Chondrocyte (in vitro differentiated cells): ENCODE results near the gene CPED1. TPM values are rescaled to one million over a fixed set of nuclear protein-coding genes. Genes with fewer than 3 reads are reported as not detected.
A peak's percentile ranks its signal among the peaks of the same experiment; 100 is the strongest.

ENCODE experiments used
- DNase-seq: peaks from one replicate; pipeline ENCODE4 v3.0.0; 2021; ENCODE audit warnings: mixed read lengths, low spot score
- H3K27ac Mint-ChIP-seq: one replicate; pipeline ENCODE4 v1.8.0; 2021; ENCODE audit warnings: mild to moderate bottlenecking, moderate library complexity, mixed read lengths; ENCODE audit not compliant: unreplicated experiment
- H3K27me3 Mint-ChIP-seq: 2 replicates; pipeline ENCODE4 v1.8.0; 2021; ENCODE audit warnings: low read depth, mixed read lengths
- H3K36me3 Mint-ChIP-seq: 2 replicates; pipeline ENCODE4 v1.8.0; 2021; ENCODE audit warnings: low read depth, mixed read lengths
- H3K4me1 Mint-ChIP-seq: 2 replicates; pipeline ENCODE4 v1.8.0; 2021; ENCODE audit warnings: low read depth, mild to moderate bottlenecking, mixed read lengths
- H3K4me3 Mint-ChIP-seq: one replicate; pipeline ENCODE4 v1.8.0; 2021; ENCODE audit warnings: mild to moderate bottlenecking, moderate library complexity, mixed read lengths; ENCODE audit not compliant: unreplicated experiment
- H3K9me3 Mint-ChIP-seq: 2 replicates; pipeline ENCODE4 v1.8.0; 2021; ENCODE audit warnings: low read depth, mixed read lengths
- CTCF ChIP-seq: fragments of 200-600 bp; sonication (generic); IDR thresholded peaks from 2 replicates; pipeline ENCODE4 v1.5.0; 2021; ENCODE audit warnings: antibody characterized with exemption, mild to moderate bottlenecking, moderate library complexity
- total RNA-seq: library from RNA; stranded (reverse); gene quantifications from 3 replicates; pipeline ENCODE4 v1.2.1, GENCODE V29; 2021

Gene CPED1
- total RNA-seq, 1 donor from 2014 or later, result 2.8 TPM

GRCh38 chr7:121196286-121196685 is 207.8 kb downstream of the CPED1 start:
- TF ChIP-seq CTCF, result no peak
- peak overlapping the region; percentile 84 for H3K27ac Mint-ChIP-seq
- H3K36me3 Mint-ChIP-seq, result no peaks in the 10 kb centered on the region
- peaks cover 14% of the 10 kb centered on the region for H3K4me1 Mint-ChIP-seq
- no peaks in the 10 kb centered on the region for H3K27me3 Mint-ChIP-seq
- H3K9me3 Mint-ChIP-seq, result no peaks in the 10 kb centered on the region
- DNase-seq, result no peak
- no peak overlapping the region for H3K4me3 Mint-ChIP-seq

- Mint-ChIP-seq H3K4me3 (no peak overlapping the region), H3K27ac (no peak overlapping the region), H3K4me1 (peaks cover 14% of the 10 kb centered on the region), H3K9me3 (no peaks in the 10 kb centered on the region), H3K27me3 (no peaks in the 10 kb centered on the region), H3K36me3 (no peaks in the 10 kb centered on the region)
- DNase-seq, result no peak
- TF ChIP-seq CTCF, result no peak
These were observed 208.9 kb downstream of the CPED1 start for GRCh38 chr7:121197455-121197854.

GRCh38 chr7:121198502-121198901 is 210.0 kb downstream of the CPED1 start:
- no peak for TF ChIP-seq CTCF
- H3K27me3 Mint-ChIP-seq, result no peaks in the 10 kb centered on the region
- H3K27ac Mint-ChIP-seq, result no peak overlapping the region
- no peak overlapping the region for H3K4me3 Mint-ChIP-seq
- DNase-seq, result no peak
- H3K4me1 Mint-ChIP-seq, result peaks cover 14% of the 10 kb centered on the region
- H3K36me3 Mint-ChIP-seq, result no peaks in the 10 kb centered on the region
- no peaks in the 10 kb centered on the region for H3K9me3 Mint-ChIP-seq

GRCh38 chr7:121202125-121202524 is 213.6 kb downstream of the CPED1 start:
- Mint-ChIP-seq H3K27me3 (no peaks in the 10 kb centered on the region), H3K4me3 (no peak overlapping the region), H3K4me1 (peaks cover 4% of the 10 kb centered on the region), H3K27ac (no peak overlapping the region), H3K36me3 (no peaks in the 10 kb centered on the region), H3K9me3 (no peaks in the 10 kb centered on the region)
- TF ChIP-seq CTCF, result no peak
- no peak for DNase-seq

- Mint-ChIP-seq H3K9me3 (no peaks in the 10 kb centered on the region), H3K4me1 (peaks cover 4% of the 10 kb centered on the region), H3K36me3 (no peaks in the 10 kb centered on the region), H3K27me3 (no peaks in the 10 kb centered on the region), H3K4me3 (no peak overlapping the region), H3K27ac (no peak overlapping the region)
- no peak for TF ChIP-seq CTCF
- DNase-seq, result no peak
These were observed 214.3 kb downstream of the CPED1 start for GRCh38 chr7:121202834-121203233.
